ENCODE results near the gene EIF5. TPM values are rescaled to one million over a fixed set of nuclear protein-coding genes. Genes with fewer than 3 reads are reported as not detected.

EIF5 gene
- total RNA-seq, 3 donors from 2014 or later (not counting 1 experiment from before 2014, with no cell fraction given) = 498 to 670 (median 594) TPM

- no peak overlapping the region for H3K27ac ChIP-seq (ENCODE audit: low read length)
- 87% methylated on average over 11 of the region's 11 CpGs for WGBS (ENCODE audit: insufficient coverage)
- Mint-ChIP-seq H3K4me1 (no peaks in the 10 kb centered on the region), H3K9me3 (no peaks in the 10 kb centered on the region), H3K36me3 (no peaks in the 10 kb centered on the region), H3K27me3 (ENCODE audit: low read depth in 2 of 2) (peaks cover 0 to 12% of the 10 kb centered on the region in 2 donors), H3K4me3 (no peak overlapping the region), H3K27ac (no peak overlapping the region)
- ATAC-seq = no peak
- no peaks in the 10 kb centered on the region for H3K4me1 ChIP-seq (ENCODE audit: control insufficient read depth, insufficient read depth, low read length)
- no peaks in the 10 kb centered on the region for H3K27me3 ChIP-seq (ENCODE audit: control insufficient read depth, insufficient read depth, low read length)
- H3K36me3 ChIP-seq (ENCODE audit: control insufficient read depth, insufficient read depth, low read length) = no peaks in the 10 kb centered on the region
- no peak for TF ChIP-seq CTCF (IDR thresholded peaks at IDR 0.05)
- H3K9me3 ChIP-seq (ENCODE audit: control insufficient read depth, insufficient read depth, low read length) = no peaks in the 10 kb centered on the region
- no peak overlapping the region for H3K4me3 ChIP-seq (ENCODE audit: low read length)
- intact Hi-C loops (cut with micrococcal nuclease) = no loop called here
- DNase-seq = no peak
Observed at GRCh38 chr14:103374121-103374520, 40.1 kb downstream of the EIF5 start.

GRCh38 chr14:103377522-103378037 is 43.5 kb downstream of the EIF5 start:
- no peaks in the 10 kb centered on the region for H3K9me3 ChIP-seq (ENCODE audit: control insufficient read depth, insufficient read depth, low read length)
- TF ChIP-seq CTCF (IDR thresholded peaks at IDR 0.05) = no peak
- DNase-seq (no peak), ATAC-seq (no peak)
- Mint-ChIP-seq H3K4me3 (no peak overlapping the region), H3K27ac (no peak overlapping the region), H3K9me3 (no peaks in the 10 kb centered on the region), H3K27me3 (ENCODE audit: low read depth in 2 of 2) (peaks cover 0 to 12% of the 10 kb centered on the region in 2 donors), H3K4me1 (peaks cover 9% of the 10 kb centered on the region in 2 donors), H3K36me3 (no peaks in the 10 kb centered on the region)
- H3K27ac ChIP-seq (ENCODE audit: low read length) = no peak overlapping the region
- H3K27me3 ChIP-seq (ENCODE audit: control insufficient read depth, insufficient read depth, low read length) = no peaks in the 10 kb centered on the region
- H3K36me3 ChIP-seq (ENCODE audit: control insufficient read depth, insufficient read depth, low read length) = no peaks in the 10 kb centered on the region
- no peak overlapping the region for H3K4me3 ChIP-seq (ENCODE audit: low read length)
- H3K4me1 ChIP-seq (ENCODE audit: control insufficient read depth, insufficient read depth, low read length) = peaks cover 3% of the 10 kb centered on the region
- intact Hi-C loops (cut with micrococcal nuclease) = no loop called here
- 89% methylated on average over 2 of the region's 2 CpGs for WGBS (ENCODE audit: insufficient coverage)

- H3K9me3 ChIP-seq (ENCODE audit: control insufficient read depth, insufficient read depth, low read length) = no peaks in the 10 kb centered on the region
- intact Hi-C loops (cut with micrococcal nuclease) = no loop called here
- Mint-ChIP-seq H3K36me3 (no peaks in the 10 kb centered on the region), H3K9me3 (no peaks in the 10 kb centered on the region), H3K27me3 (ENCODE audit: low read depth in 2 of 2) (peaks cover 0 to 12% of the 10 kb centered on the region in 2 donors), H3K4me1 (peaks cover 11 to 13% of the 10 kb centered on the region in 2 donors), H3K4me3 (no peak overlapping the region), H3K27ac (no peak overlapping the region)
- no peak overlapping the region for H3K27ac ChIP-seq (ENCODE audit: low read length)
- H3K36me3 ChIP-seq (ENCODE audit: control insufficient read depth, insufficient read depth, low read length) = no peaks in the 10 kb centered on the region
- DNase-seq (no peak), ATAC-seq (no peak)
- no peaks in the 10 kb centered on the region for H3K27me3 ChIP-seq (ENCODE audit: control insufficient read depth, insufficient read depth, low read length)
- H3K4me1 ChIP-seq (ENCODE audit: control insufficient read depth, insufficient read depth, low read length) = peaks cover 5% of the 10 kb centered on the region
- no peak for TF ChIP-seq CTCF (IDR thresholded peaks at IDR 0.05)
- WGBS (ENCODE audit: insufficient coverage) = 83% methylated on average over 14 of the region's 14 CpGs
- no peak overlapping the region for H3K4me3 ChIP-seq (ENCODE audit: low read length)
Observed at GRCh38 chr14:103378038-103378854, 44.2 kb downstream of the EIF5 start.
